Measurements from ENCODE around the gene BPIFB4. TPM values are rescaled to one million over a fixed set of nuclear protein-coding genes. Genes with fewer than 3 reads are reported as not detected.

Gene BPIFB4
- total RNA-seq, 1 donor from 2014 or later: not detected

DNA sequence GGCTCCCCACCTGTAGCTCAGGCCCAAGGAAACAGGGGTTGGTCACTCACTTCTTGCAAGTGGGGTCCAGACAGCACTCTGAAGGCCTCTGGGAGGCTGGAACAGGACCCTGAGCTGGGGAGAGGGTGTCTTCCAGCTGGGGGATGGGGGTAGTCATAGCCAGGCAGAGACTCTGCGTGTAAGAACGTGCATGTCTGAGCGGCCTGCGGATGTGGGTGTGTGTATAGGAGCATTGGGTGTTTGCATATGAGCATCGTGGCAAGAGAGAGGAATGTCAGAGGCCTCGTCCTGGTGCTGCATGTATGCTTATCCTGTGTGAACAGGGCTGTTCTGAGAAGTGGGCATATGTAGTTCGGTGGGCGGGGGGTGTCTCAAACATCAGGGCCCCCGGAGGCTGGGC lies 13.7 kb upstream of the BPIFB4 start:
- H3K9me3 Mint-ChIP-seq: no peaks in the 10 kb centered on the region
- TF ChIP-seq, protein P1, sequence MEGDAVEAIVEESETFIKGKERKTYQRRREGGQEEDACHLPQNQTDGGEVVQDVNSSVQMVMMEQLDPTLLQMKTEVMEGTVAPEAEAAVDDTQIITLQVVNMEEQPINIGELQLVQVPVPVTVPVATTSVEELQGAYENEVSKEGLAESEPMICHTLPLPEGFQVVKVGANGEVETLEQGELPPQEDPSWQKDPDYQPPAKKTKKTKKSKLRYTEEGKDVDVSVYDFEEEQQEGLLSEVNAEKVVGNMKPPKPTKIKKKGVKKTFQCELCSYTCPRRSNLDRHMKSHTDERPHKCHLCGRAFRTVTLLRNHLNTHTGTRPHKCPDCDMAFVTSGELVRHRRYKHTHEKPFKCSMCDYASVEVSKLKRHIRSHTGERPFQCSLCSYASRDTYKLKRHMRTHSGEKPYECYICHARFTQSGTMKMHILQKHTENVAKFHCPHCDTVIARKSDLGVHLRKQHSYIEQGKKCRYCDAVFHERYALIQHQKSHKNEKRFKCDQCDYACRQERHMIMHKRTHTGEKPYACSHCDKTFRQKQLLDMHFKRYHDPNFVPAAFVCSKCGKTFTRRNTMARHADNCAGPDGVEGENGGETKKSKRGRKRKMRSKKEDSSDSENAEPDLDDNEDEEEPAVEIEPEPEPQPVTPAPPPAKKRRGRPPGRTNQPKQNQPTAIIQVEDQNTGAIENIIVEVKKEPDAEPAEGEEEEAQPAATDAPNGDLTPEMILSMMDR (conservative IDR thresholded peaks at IDR 0.05): no peak
- H3K36me3 Mint-ChIP-seq (ENCODE audit: low read depth): no peaks in the 10 kb centered on the region
- no peaks in the 10 kb centered on the region for H3K27me3 Mint-ChIP-seq (ENCODE audit: low read depth)
- DNase-seq (ENCODE audit: low read depth, low spot score): no peak
- peaks cover 22% of the 10 kb centered on the region for H3K4me1 Mint-ChIP-seq
- H3K4me3 Mint-ChIP-seq: no peak overlapping the region
- no peak overlapping the region for H3K27ac Mint-ChIP-seq (ENCODE audit: unreplicated experiment)

DNA sequence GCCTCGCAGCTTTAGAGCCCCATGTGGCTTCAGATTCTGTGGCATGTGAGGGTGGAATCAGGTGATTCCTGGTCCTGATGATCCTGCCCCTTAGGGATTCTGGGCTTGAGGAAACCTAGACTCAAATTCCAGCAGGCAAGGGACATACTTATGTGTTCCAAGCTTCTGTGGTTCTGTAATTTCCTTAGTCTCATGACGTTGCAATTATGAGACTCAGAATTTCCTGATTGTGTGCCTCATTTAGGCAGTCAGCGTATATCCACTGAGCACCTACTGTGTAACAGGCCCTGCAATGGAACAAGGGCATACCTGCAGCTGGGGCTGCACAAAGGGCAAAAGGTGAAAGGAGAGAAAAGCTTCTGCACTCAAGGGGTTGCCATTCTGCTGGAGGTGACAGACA lies 11.6 kb upstream of the BPIFB4 start:
- Mint-ChIP-seq H3K27ac (ENCODE audit: unreplicated experiment) (no peak overlapping the region), H3K9me3 (no peaks in the 10 kb centered on the region), H3K36me3 (ENCODE audit: low read depth) (no peaks in the 10 kb centered on the region), H3K4me3 (no peak overlapping the region), H3K27me3 (ENCODE audit: low read depth) (no peaks in the 10 kb centered on the region), H3K4me1 (peaks cover 13% of the 10 kb centered on the region)
- TF ChIP-seq, protein P1 (conservative IDR thresholded peaks at IDR 0.05): no peak
- DNase-seq (ENCODE audit: low read depth, low spot score): no peak

- Mint-ChIP-seq H3K36me3 (ENCODE audit: low read depth) (no peaks in the 10 kb centered on the region), H3K9me3 (no peaks in the 10 kb centered on the region), H3K27me3 (ENCODE audit: low read depth) (no peaks in the 10 kb centered on the region), H3K4me1 (peaks cover 7% of the 10 kb centered on the region), H3K4me3 (no peak overlapping the region), H3K27ac (ENCODE audit: unreplicated experiment) (no peak overlapping the region)
- TF ChIP-seq, protein P1 (conservative IDR thresholded peaks at IDR 0.05): no peak
- DNase-seq (ENCODE audit: low read depth, low spot score): no peak
Measured at GRCh38 chr20:33068251-33068939, 11.0 kb upstream of the BPIFB4 start.

DNA sequence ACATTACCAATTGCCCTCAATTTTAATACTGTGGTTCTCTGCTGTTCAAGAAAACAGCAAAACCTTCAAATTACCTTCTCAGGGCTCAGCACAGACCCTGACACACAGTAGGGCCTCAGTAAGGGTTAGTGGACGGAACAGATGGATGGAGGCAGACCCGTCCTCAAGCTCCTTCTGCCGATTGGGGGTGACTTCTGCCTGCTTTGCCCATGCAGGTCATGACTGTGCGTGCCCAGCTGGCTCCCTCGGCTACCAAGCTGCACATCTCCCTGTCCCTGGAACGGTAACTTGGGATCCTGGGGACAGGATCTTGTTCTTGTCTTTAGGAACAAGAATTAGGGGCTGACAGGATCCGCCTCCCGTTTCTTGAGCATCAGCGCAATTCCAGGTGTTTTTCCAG lies 9.8 kb upstream of the BPIFB4 start:
- Mint-ChIP-seq H3K27ac (ENCODE audit: unreplicated experiment) (peak overlapping the region; percentile 5), H3K4me1 (peaks cover 5% of the 10 kb centered on the region), H3K27me3 (ENCODE audit: low read depth) (no peaks in the 10 kb centered on the region), H3K36me3 (ENCODE audit: low read depth) (no peaks in the 10 kb centered on the region), H3K9me3 (no peaks in the 10 kb centered on the region), H3K4me3 (no peak overlapping the region)
- no peak for DNase-seq (ENCODE audit: low read depth, low spot score)
- TF ChIP-seq, protein P1 (conservative IDR thresholded peaks at IDR 0.05): no peak

GRCh38 chr20:33070111-33071053 lies 9.1 kb upstream of the BPIFB4 start:
- Mint-ChIP-seq H3K27me3 (ENCODE audit: low read depth) (peaks cover 3% of the 10 kb centered on the region), H3K9me3 (no peaks in the 10 kb centered on the region), H3K27ac (ENCODE audit: unreplicated experiment) (peak overlapping the region; percentile 5), H3K36me3 (ENCODE audit: low read depth) (no peaks in the 10 kb centered on the region), H3K4me1 (peaks cover 5% of the 10 kb centered on the region), H3K4me3 (no peak overlapping the region)
- TF ChIP-seq, protein P1 (conservative IDR thresholded peaks at IDR 0.05): no peak
- no peak for DNase-seq (ENCODE audit: low read depth, low spot score)

All from neural crest cell (in vitro differentiated cells).